CD4-positive, alpha-beta T cell treated with Interleukin-15 for 1 hour (primary cell): ENCODE measurements around the gene BMAL2.

Experiments used
- DNase-seq: peaks from one replicate; pipeline ENCODE4 v3.0.0-alpha.2; 2020

BMAL2 gene, protein sequence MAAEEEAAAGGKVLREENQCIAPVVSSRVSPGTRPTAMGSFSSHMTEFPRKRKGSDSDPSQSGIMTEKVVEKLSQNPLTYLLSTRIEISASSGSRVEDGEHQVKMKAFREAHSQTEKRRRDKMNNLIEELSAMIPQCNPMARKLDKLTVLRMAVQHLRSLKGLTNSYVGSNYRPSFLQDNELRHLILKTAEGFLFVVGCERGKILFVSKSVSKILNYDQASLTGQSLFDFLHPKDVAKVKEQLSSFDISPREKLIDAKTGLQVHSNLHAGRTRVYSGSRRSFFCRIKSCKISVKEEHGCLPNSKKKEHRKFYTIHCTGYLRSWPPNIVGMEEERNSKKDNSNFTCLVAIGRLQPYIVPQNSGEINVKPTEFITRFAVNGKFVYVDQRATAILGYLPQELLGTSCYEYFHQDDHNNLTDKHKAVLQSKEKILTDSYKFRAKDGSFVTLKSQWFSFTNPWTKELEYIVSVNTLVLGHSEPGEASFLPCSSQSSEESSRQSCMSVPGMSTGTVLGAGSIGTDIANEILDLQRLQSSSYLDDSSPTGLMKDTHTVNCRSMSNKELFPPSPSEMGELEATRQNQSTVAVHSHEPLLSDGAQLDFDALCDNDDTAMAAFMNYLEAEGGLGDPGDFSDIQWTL

DNA sequence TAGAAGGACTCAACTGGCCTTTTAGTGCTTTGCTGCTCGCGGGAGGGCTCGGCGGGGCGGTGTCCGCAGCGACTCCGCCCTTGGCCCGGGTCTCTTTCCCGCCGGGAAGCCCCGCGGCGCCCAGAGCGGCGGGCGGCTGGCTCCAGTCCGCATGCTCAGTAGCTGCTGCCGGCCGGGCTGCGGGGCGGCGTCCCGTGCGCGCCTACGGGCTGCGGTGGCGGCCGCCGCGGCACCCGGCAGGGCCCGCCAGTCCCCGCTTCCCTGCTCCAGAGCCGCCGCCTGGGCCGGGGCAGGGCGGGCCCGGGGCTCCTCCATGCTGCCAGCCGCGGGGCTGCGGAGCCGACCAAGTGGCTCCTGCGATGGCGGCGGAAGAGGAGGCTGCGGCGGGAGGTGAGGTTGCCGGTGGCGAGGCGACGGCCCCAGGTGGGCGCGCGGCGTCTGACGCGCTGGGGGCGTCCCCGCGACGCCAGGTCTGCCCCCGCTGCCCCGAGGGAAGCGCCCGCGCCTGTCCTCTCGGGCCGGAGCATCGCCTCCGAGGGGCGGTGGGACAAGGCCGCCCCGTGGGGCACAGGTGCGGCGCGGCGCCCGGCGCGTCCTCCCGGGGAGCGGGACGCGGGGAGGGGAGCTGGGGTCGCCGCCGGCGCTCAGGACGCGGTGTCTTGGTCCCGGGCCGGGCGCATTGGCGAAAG, at the start of gene BMAL2:
Gene BMAL2 (plus strand): TSS at position 123 of the 689 bp plus-strand sequence. CDS start 237 bp downstream, at position 360.
- no peak for DNase-seq

DNA sequence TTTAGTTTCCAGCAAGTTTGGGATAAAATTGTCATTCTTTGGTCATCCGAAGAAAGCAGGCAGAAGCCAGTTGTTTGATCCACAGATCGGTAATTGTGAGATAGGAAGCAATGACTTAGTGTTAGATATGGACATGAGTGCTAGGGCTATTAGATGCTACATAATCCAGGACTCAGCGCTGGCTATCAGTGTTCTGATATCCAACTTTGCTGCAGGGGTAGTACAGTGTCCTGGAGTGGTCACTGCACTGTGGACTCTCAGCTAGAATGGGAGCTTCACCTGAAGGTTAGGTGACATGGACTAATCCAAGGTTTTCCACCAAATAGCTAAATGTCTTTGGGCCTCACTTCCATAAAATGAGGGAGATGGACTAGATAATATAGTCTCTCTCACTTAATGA, 48.6 kb upstream of the BMAL2 start:
- no peak for DNase-seq

DNA sequence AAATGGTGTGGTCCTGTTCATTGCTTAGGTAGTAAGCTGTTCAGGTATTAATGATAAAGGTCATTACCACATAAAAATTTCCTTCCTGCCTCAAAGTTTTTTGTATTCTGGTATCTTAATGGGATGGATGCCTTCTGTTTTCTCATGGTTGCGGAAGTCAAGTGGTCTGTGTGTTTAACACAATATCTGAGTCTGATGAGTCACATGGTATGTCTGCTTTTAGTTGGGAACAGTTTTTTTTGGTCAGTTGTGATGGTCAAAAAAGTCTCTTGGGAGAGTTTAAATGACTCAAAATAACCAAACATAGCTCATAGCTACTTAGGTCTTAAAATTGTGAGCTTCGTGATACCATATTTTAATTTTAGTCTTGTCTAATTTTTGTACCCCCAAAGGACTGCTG, 47.9 kb upstream of the BMAL2 start:
- DNase-seq: no peak

DNA sequence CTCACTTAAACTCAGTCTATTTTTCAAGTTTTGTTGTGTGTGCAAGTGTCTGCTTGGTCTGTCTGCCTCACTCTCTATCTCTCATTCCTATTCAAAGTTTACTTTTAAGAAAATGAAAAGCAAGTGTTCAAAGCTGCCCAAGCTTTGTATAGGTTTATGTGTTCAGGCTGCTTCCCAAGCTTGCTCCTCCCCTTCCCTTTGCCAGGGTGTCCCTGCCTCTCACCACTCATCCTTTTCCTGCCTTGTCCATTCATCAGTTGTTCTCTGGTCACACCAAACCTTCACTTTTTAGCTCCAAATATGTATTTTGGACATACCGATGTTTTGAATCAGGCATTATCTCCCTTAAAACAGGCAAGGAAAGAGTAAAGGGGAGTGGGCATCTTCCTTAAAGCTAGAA, 47.2 kb upstream of the BMAL2 start:
- DNase-seq: no peak

DNA sequence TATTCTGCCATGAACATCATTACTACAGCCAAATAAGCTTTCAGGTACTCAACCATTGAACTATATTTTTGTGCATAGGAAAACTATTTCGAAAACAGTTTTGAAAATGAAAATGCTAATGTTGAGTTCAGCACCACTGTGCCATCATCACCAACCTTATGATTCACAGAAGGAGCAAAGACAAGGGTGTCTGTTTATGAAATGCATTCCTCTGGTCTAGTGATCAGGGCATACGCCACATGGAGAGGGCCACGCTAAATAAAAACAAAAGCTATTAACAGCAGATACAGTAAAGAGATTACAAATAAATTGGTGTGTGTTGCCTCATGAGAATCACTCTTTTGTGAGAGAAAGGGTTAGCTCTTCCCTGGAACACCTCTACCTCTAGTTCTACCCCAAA, 43.2 kb upstream of the BMAL2 start:
- DNase-seq: no peak

DNA sequence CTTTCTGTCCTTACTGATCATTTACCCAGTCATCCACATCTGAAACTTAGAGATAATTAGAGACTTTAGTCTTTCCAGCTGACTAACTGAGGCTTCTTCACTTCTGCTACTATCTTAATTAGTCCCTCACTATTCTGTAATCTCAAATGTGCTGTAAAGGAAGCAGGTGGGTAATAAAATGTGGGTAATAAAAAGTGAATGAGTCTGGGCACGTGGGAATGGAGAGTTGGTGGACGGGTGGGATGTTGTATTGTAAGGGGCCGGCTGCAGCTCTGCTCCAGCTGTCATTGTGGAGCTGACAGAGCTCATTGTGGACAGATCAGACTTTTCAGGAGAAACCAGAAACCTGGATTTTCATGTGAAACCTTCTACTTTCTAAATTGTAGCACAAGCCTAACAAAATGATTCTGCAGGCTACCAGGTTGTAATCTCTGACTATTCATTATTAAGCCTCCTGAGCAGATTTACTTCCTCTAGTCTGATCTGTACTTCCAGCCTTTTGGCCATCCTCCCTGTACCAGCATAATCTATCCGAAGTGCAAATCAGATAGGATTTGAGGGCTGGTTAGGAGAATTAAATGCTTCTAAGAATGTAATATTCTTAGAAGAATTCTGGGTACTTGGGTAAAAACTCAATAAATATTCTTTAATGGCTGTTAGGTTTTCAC, 42.0 kb upstream of the BMAL2 start:
- DNase-seq: no peak

DNA sequence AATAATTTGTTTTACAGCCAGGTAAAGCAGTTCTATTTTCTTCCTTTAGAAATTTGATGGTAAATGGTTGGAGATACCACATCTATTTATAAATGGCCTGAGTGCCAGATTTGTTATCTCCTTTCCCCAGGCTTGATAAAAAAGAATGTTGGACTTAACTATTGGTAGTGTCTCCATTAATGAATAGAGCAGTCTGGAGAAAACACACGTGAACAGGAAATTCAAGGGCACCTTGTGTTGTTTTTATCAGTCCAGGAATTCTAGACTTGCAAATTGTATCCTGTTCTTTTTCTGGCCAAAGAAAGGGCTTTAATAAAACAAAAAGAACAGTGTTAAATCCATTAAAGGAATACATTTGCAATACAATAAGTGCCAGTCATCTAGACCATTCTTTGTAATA, 40.8 kb upstream of the BMAL2 start:
- DNase-seq: no peak

DNA sequence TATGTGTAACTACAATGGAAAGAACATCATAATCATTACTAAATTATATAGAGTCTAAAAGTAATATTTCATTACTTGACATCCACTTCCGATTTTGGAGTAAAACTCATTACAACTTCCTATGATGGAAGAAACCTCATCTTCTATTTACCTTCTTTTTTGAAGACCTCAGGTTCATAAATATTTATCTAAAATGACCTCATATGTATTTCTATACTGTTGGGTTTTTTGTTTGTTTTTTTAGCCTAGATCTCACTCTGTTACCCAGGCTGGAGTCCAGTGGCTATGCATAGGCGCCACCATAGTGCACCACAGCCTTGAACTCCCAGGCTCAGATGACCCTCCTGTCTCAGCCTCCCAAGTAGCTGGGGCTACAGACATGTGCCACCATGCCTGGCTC, 39.9 kb upstream of the BMAL2 start:
- DNase-seq: no peak

DNA sequence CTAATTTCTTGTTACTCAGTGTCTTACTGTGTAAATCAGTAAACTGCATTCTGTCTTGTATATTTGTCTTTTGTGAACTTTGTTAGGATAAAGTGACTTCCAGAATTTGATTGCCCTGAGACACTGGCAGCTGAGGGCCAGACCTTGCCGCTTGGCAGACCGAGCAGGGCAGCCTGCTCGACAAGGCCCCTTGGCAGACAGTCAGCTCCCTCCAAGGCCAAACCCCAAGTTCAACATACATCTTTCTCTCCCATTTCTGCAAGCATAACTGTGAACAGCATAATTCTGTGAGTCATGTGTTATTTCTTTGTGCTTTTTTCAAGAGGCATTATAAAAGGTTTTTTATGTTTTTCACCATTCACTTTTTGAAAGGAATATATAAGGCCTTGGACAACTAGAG, 39.2 kb upstream of the BMAL2 start:
- no peak for DNase-seq

DNA sequence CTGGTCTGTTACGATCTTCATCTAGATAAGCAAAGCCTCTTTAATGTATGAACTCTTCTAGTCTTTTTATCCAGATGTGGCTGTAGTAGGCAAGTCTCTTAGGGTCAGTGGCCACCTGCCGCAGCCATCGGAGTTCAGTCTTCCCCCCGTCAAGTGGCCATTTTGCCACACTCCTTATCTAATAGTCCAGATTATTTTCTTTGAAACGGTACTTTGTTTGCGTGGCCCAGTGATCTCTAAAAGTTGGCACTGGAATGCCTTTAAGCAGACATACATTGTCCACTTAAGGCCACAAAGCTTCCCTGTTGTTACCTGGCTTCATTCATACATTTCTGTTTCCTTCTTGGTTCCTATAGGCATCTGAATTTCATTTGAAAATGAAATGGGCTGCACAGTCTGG, 36.0 kb upstream of the BMAL2 start:
- DNase-seq: no peak

DNA sequence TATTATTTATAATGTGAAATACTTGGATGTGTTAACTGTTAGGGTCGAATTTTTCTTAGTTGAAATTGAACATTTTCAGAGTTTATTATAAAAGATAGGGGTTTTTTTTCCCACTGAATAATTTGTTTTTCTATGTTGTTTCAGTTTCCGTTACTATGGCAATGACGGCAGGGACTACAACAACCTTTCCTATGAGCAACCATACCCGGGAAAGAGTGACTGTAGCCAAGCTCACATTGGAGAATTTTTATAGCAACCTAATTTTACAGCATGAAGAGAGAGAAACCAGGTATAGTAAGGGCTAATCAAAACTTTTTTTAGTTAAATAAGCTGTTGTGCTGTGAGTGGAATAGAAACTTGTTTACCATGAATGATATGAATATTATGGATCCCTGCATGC, 35.1 kb upstream of the BMAL2 start:
- DNase-seq: no peak

DNA sequence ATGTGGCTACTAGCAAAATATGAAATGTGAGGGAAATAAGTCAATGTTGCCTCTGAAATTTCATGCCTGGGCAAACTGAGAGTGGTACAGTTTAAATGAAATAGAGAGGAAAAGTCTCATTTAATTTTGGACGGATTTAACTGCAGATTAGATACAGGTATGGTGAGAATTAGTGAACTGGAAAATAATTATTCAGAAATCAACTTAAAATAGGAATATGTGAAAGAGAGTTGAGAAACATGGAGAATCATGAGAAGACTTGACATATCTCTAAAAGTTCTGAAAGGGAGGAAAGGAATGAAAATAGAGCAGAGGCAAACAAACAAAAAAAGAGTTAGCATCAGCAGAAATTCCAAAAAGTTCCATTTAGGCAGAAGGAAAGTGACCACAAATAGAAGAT, 33.5 kb upstream of the BMAL2 start:
- no peak for DNase-seq

DNA sequence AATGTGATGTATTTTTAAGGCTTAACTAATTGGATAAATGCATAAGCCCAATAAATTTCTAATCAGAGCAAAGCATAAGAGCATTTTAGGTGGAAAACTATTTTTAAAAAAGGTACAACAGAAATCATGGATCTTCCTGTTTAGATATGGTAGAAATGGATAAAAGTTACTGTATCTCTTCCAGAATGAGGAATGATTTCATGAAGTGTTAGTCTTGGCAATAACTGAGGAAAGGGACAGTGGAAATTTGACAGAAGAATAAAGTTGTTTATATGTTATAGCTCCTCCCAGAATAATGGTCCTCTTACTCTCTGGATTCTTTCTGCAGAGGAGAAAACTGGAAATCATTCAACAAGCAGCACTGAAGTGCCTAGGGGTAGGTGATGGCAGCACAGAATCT, 32.4 kb upstream of the BMAL2 start:
- no peak for DNase-seq

DNA sequence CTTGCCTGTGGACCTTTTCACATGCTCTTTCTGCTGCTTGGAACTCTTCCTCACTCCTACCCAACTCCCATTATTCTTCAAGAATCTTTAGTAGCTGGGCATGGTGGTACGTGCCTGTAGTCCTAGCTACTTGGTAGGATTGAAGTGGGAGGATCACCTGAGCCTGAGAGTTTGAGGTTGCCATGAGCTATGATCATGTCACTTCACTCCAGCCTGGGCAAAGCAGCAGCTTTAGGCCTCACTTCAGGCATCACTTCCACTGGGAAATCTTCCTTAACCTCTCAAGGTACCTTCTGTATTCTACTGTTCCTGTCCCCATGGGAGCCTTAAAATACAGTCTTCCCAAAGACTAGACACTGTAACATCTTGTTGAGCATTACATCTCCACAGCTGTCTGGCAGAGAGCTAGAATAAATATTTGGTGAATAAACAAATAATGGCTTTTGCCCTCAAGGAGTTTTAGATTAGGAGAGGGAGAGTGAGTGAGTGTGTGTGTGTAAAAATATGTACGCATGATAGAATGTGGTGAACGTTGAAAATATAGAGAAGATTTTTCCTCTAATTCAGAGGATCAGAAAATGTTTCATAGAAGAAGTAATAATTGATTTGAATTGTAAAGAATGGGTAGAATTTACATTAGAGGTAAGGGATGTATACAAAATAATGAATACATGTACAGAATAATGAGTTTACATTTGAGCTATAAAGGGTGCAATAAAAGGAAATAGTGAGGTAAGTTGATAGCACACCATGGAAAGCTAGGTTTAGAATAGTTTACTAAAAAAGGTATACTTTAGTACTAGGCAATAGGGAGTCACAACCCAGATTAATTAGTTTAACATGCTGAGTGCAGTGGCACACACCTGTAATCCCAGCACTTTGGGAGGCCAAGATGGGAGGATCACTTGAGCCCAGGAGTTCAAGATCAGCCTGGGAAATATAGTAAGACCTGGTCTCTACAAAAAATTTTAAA, 29.2 kb upstream of the BMAL2 start:
- DNase-seq: no peak

DNA sequence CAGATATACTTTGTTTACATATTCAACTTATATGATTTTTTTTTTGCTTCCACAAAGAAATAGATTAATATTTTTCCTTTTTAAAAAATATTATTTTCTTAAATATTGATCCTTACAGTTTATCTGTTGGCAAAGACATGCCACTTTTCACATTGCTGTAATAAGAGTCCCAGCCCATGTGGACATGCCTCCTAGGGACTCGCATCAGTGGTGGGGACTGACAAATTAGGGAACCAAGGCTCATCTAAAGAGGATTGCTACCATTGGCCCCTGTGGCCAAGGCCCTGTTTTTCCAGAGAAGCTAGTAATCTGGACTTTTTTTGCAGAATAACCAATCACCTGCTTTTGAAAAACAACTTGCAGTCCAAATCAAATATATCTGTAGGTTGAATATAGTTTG, 27.8 kb upstream of the BMAL2 start:
- no peak for DNase-seq

DNA sequence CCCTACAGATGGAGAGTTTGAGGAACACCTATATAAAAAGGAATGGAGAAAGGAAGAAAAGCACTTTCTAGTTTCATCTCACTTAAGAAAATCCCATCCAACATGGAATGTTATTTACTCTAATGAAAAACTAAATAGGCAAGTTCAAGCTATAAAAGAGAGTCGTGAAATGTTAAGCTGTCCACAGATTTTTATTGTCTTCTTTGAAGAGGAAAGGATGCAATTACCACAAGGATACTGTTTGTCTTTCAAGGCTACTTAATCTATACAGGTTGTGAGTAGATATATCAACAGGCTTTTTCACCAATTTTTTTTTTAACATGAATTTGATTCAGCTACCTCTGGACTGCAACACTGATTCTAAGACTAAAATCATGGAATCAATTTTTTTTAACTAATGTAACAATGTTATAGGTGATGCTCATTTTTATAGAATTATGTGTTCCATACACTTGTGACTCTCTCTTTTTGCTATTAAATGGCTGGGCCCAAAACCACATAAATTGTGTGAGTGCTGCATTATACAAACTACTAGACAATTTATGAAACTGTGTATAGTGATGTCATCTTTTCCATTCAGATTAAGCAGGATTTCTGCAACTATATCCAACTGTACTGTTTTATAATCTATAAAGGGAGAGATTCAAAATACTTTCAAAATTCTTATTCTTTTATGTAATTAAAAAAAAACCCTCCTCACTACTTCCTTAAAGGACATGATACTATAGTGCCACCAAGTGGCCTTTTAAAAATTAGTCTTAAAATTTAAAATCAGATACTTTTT, 26.8 kb upstream of the BMAL2 start:
- DNase-seq: no peak

DNA sequence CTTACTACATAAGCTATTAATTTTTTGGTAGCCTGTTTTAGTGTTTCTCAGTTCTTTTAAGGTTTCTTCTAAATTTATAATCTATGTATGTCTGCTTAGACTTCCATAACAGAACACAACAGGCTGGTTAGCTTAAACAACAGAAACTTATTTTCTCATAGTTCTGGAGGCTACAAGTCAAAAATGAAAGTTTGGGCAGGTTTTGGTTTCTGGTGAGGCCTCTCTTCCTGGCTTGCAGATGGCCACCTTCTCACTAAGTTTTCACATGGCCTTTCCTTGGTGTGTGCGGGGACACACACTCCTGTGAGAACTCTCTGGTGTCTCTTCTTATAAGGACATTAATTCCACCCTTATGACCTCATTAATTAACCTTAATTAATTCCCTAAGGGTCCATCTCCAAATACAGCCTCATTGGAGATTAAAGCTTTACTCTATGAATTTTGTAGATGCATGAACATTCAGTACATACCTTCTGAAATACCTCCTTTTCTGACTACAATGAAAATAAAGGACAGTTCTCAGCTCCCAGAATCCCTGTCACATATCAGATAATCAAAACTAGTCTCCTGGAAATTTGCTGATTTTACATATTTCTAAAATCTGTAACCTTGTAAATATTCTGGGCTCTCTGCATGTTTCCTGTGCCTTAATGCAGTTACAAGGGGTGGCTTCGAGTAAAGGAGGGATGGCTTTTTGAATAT, 23.2 kb upstream of the BMAL2 start:
- no peak for DNase-seq

DNA sequence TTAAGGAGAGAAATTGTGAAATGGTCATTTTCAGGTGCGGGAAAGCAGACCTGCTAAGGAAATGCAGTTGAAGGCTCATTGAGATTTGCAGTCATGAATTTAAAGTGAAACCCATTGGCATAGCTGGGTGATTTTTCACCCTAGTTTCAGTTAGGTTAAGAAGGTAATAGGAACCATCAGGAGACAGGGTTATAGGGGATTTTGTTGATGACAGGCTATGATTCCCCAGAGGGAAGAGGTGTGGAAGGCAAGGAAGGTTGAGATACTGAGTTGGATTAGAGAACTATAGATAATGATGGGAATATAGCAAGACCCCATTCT, 22.7 kb upstream of the BMAL2 start:
- DNase-seq: no peak

DNA sequence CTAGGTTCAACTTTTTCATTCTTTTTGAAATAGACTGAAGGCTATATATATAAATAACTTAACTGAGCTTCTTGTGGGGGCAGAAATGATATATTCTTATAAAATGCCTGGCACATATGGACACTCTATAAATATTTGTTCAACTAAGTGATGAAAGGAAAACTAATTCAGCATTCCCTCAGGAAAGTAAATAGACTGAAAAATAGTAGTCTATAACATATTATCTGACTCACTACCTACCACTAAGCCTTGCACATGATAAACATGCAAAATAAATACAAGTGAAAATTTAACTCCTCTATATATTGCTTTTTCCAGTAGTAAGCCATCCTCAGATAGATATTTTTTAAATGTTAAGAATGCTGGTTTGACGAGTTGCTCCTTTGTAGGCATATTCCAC, 15.7 kb upstream of the BMAL2 start:
- DNase-seq: no peak

DNA sequence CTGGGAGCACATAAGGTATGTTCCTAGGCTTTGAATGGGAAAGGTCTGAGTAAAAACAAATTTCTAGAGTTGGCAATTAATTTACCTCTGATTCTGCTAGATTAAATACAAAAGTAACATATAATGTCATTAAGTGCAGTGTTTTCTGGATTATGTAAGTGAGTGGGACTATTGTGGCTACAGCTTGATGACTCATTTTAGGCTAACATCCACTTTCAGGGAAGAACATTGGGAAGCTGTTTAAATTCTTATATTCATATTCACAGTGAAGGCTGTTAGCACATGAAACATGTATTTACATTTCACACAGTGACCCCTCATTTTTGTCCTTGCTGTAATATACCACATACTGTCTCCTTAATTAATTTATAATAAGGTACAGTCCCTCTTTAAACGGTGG, 13.2 kb upstream of the BMAL2 start:
- no peak for DNase-seq

DNA sequence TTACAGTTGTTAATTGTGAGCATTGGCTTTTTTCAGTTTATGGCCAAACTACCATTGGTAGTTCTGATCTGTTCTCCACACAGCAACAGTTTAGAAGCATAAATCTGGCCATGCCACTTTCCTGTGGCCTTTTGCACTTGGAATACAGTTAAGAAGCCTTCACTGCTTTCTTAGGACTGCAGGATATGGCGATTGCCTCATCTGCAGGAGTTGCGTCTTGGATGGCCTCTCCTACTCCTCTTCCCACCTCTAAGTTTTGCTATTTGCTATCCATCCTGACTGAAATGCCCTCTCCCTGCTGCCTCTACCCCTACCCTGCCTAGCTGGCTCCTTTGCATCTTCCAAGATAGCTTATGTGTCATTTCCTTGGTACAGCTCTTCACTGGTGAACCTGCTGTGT, 12.8 kb upstream of the BMAL2 start:
- no peak for DNase-seq
